Stimulated activated CD4-positive, alpha-beta T cell treated with anti-CD3 and anti-CD28 coated beads, TNF-alpha, amount 100 ng/mL, for 24 hours (primary cell): Measurements from ENCODE around the gene MBP.

Experiments
- DNase-seq, 3 experiments: peaks; one replicate each; pipeline ENCODE4 v3.0.0-alpha.2; 2020; ENCODE audit warnings: low read depth in 3 of 3

MBP gene

DNA sequence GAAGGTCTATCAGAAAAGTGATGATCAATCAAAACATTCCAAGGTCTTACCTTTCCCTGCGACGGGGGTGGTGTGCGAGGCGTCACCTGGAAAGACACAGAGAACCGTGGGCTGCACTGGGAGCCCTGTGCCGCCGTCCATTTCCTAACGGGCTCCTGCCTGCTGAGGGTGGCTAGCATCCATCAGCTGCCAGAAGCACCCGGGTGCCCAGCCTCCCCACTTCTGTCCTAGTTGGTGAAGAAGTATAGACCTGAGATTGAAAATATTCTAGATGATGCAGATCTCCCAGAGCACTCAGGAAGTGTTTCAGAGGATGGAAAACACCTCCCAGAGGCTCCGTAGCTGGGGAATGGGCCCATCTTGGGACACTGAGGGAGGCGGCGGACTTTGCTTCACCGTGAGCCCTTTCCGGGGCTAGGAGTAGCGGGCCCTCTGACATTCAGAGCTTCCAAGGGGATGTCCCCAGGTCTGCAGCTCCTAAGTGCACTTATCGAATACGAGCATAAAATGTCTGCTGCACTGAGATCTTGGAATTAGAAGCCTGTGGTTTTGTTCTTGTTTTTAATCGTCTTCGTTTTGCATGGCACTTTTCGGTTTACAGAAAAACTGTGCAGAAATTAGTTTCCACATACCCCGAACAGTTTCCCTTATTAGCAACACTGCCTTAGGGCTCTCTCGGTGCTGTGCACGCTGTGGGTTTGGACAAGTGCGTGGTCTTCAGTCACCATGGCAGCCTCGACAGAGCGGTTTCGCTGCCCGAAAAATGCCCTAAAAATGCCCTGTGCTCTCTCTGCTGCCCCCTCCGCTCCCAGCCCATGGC, 143.5 kb downstream of the MBP start:
- no peak for DNase-seq

GRCh38 chr18:76988031-76988826, 144.4 kb downstream of the MBP start:
- DNase-seq = no peak

GRCh38 chr18:76986406-76986805, 146.2 kb downstream of the MBP start:
- no peak for DNase-seq

- no peak for DNase-seq
Measured at GRCh38 chr18:76985951-76986236, 146.7 kb downstream of the MBP start.

- DNase-seq = no peak
Measured at GRCh38 chr18:76985156-76985950, 147.2 kb downstream of the MBP start.

DNA sequence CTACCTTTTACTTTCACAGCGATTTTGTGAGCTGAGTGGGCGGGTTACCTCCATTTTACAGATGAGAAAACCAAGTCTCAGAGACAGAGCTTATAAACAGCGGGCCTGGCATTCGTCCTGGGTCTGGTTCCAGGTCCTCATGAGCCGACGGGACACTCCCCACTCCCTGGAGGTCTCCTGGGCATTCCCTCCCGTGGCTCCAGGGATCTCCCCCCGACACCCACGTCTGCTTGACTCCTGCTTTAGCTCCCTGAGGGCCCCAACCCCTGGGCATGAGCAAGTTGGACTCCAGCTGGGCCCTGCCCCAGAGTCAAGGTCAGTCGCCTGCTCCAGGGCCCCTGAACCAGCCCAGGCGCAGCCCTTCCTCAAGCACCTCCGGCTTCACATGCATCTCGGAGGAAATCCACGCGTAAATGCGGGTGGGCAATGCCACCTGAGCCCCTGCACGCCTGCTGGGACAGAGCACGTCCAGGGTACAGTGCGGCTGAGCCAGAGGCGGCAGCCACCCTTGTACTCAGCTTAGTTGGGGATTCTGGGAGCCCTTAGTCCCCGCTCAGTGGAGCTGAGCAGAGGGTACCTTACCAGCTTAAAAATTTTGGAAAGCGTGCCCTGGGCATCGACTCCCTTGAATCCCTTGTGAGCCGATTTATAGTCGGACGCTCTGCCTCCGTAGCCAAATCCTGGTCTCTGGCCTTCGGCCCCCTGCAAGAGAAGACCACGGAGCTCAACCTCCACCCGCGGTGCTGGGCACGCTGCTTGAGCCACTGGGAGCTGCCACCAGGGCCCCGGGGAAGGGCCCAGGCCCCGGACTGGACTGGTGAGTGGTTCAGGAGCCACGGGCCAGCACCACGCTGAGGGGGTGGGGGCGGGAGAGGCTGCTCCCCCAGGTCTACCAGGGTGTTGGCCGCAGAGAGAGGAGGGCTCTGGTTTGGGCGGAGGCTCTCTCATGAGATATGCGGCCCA, 148.1 kb downstream of the MBP start:
- DNase-seq = no peak

DNA sequence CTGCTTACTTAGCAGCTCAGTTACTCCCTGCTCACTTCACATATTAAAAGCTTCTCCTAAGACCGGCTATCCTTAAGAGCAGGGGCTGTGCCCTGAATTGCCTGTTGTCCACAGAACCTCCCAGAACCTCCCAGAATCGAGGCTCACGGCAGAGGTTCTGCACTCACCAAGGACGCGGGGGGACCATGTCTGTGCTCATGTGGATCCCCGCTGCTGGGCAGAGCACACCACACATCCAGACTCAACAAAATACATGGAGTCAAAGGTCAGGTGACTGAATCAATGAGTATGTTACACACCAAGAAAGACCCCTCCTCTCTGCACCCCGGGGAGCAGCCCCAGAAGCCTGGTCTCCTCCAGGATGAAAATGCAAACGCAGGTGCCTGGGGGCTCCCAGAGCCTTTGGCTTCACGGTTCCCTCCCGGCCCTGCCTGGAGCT, 149.0 kb downstream of the MBP start:
- DNase-seq = no peak

GRCh38 chr18:76982841-76983583, 149.6 kb downstream of the MBP start:
- peak; percentile 71 to 88 (median 78) for DNase-seq

DNA sequence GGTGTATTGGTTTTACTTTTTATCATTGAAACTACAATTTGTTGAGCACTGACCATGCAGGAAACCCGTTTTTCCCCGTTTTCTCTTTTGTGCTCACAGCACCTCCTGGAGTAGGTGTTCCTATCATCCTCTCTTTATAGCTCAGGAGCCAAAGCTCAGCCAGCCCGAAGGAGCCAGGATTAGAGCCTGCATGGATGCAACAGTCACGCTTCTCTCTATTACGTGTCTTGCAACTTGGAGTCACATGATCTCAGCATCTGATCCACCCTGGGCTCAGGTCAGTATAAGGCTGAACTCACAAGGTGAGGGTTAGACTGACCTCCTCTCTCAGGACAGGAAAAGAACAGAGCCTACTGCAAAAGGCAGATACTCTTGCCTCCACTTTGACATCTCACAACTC, 150.5 kb downstream of the MBP start:
- no peak for DNase-seq

DNA sequence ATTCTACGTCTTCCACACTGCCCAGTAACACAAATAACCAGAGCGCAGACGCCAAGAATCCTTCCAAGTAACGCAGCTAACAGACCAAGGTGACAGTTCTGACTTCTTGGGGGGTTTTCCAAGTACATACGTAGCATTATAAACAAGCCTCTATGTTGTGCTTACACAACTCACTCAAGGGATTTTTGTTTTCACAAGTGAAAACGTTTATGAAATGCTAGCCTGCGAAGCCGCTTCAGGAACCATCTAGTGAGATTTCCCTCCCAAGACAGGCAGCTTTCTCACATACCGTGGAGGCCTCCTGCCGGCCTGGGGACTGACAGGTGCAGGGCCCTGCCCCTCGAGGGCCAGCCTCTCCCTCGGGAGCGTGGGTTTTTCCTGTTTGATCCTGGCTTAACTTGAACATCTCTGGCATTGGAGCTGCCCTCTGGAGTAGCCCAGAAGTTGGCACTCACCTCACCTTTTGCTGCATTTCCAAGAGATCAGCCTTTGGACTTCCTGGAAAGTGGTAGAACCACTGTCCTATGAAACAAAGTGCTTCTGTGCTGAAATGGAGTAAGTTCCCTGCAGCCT, 151.1 kb downstream of the MBP start:
- no peak for DNase-seq

DNA sequence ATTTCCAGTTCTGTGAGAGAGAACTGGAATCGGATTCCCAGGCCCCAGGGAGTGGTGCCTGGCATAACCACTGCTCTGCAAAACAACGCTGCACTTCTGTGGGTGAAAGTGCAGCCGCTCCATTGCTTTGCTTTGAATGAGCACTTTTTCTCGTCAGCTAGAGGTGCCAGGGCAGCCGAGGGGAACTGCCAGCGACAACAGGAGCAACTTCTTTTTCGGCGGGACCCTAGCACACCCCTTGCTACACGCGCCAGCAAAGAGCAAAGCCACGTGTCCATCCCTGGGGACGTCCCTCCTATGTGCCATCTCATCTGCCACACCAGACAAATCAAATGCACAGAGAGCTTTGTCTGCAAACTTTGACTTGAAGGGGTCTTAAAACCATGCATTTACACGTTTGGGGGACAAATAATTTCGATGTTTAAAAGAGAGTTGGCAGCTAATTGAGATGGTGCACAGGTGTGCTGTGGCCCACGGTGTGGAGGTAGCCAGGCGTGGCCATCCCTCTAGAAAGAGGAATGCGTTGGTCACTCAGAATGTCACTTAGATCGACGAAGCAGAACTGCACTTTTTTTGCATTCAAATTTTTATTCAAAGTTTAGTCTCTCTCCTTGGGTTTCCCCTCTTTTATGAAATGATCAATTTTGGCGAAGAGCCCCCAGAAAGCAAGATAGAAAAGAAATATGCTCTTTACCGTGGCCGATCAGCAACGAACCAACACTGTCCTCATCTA, 151.8 kb downstream of the MBP start:
- DNase-seq = no peak

DNA sequence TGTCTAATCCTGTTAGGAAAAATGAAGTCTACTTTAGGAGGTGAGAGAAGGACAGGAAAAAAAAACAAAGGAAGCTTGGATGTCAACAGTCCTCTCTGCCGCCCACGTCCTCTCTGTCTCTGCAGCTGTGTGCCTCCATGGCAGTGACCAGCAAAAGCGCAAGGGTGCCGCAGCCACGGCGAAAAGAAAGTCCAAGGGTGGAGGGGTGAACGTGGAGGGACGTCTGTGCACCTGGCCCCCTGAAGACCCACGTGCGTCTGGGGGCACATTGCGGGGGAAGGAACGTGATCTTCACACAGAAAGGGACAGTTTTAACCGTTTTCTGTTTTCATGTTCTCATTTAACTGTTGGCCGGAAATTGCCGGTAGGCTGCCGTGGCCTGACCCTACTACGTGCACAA, 152.7 kb downstream of the MBP start:
- no peak for DNase-seq

GRCh38 chr18:76979111-76979751, 153.4 kb downstream of the MBP start:
- no peak for DNase-seq

- DNase-seq = no peak
Measured at GRCh38 chr18:76978616-76979015, 154.0 kb downstream of the MBP start.

DNA sequence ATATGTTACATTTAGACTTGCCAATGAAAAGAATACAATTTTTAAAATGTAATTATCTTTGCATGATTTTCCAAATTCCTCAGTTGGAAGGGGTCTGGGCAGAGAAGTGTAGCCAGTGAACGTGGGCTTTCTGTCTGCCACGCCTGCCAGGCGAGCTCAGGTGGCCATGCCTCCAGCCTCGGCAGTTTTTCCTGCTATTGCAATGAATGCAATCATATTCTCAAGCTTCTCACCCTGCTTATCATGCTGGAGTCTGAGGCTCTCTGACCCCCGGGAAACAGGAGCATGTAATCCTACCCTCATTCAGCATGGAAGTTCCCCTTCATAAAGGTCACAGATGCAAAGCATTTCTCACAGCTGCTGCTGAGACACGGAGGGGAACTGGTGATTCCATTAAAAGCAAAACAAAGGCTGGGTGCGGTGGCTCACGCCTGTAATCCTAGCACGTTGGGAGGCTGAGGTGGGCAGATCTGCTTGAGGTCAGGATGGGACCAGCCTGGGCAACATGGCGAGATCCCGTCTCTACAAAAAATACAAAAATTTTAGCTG, 154.8 kb downstream of the MBP start:
- no peak for DNase-seq

GRCh38 chr18:76977108-76977621, 155.4 kb downstream of the MBP start:
- DNase-seq = no peak

DNA sequence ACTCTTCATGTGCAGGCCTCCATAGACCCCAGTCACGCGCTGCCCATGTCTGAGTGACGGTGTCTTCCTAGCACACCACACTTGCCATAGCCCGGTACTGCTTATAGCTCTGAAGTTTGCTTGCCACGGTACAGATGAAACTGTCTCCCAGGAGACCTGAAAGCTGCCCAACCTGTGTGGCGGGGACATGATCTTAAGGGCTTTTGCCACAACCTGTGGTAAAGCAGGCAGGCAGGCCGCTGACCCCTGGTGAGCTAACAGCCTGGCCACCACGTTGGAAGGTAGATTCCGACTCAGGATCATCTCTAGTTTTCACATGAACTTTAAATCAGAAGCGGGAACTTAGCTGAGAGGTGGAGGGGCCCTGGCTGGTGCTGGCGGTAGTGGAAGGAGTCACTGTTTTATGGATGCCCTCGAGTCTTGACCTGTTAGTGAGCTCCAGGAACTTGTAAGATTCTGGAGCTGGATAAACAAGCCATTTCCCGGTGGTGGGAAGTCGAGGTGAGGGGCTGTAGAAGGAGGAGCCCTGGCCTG, 156.9 kb downstream of the MBP start:
- DNase-seq = no peak

- DNase-seq = no peak
Measured at GRCh38 chr18:76974386-76974785, 158.2 kb downstream of the MBP start.
